Measurements from ENCODE around the gene SH2D3A.
A peak's percentile ranks its signal among the peaks of the same experiment; 100 is the strongest.

Gene SH2D3A

DNA sequence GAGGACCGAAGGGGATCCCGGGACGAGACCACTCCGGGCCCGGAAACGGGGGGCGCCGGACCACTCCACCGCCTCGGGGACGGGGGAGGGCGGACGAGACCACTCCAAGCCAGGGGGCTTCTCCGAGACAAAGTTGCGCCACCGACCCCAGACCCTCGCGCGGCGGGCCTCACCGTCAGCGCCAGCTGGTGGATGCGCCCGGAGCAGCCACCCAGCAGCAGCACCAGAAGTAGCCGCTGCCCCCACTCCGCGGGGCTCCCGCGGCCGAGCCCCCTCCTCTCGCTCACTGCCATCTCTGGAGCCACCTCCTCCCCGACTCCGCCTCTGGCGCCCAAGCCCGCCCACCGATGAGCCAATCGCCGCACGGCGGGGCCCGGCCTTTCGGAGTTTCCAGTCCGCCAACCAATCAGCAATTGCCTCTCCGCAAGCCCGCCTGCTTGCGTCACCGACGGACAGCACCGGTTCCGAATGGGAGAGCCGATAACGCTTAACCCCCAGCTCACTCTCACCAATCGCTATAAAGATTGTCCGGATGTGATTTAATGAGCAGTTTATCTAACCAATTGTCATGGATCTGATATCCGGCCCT lies 29.9 kb downstream of the SH2D3A start, which contains the start of gene GPR108 (continued):
- TF ChIP-seq, protein P1, sequence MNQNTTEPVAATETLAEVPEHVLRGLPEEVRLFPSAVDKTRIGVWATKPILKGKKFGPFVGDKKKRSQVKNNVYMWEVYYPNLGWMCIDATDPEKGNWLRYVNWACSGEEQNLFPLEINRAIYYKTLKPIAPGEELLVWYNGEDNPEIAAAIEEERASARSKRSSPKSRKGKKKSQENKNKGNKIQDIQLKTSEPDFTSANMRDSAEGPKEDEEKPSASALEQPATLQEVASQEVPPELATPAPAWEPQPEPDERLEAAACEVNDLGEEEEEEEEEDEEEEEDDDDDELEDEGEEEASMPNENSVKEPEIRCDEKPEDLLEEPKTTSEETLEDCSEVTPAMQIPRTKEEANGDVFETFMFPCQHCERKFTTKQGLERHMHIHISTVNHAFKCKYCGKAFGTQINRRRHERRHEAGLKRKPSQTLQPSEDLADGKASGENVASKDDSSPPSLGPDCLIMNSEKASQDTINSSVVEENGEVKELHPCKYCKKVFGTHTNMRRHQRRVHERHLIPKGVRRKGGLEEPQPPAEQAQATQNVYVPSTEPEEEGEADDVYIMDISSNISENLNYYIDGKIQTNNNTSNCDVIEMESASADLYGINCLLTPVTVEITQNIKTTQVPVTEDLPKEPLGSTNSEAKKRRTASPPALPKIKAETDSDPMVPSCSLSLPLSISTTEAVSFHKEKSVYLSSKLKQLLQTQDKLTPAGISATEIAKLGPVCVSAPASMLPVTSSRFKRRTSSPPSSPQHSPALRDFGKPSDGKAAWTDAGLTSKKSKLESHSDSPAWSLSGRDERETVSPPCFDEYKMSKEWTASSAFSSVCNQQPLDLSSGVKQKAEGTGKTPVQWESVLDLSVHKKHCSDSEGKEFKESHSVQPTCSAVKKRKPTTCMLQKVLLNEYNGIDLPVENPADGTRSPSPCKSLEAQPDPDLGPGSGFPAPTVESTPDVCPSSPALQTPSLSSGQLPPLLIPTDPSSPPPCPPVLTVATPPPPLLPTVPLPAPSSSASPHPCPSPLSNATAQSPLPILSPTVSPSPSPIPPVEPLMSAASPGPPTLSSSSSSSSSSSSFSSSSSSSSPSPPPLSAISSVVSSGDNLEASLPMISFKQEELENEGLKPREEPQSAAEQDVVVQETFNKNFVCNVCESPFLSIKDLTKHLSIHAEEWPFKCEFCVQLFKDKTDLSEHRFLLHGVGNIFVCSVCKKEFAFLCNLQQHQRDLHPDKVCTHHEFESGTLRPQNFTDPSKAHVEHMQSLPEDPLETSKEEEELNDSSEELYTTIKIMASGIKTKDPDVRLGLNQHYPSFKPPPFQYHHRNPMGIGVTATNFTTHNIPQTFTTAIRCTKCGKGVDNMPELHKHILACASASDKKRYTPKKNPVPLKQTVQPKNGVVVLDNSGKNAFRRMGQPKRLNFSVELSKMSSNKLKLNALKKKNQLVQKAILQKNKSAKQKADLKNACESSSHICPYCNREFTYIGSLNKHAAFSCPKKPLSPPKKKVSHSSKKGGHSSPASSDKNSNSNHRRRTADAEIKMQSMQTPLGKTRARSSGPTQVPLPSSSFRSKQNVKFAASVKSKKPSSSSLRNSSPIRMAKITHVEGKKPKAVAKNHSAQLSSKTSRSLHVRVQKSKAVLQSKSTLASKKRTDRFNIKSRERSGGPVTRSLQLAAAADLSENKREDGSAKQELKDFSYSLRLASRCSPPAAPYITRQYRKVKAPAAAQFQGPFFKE (tag by site-specific recombination; IDR thresholded peaks at IDR 0.05; ENCODE audit: borderline replicate concordance) = no peak
- peak; percentile 90 for TF ChIP-seq ZSCAN30 (tag by site-specific recombination; IDR thresholded peaks at IDR 0.05)
- peak; percentile 94 for TF ChIP-seq ZFP69B (tag by site-specific recombination; IDR thresholded peaks at IDR 0.05)
- no peak for TF ChIP-seq WT1 (tag by site-specific recombination; IDR thresholded peaks at IDR 0.05)
- no peak for TF ChIP-seq ZNF777 (tag by site-specific recombination; IDR thresholded peaks at IDR 0.05; ENCODE audit: borderline replicate concordance)
- TF ChIP-seq IKZF3 (tag by site-specific recombination; IDR thresholded peaks at IDR 0.05) = no peak; the same call in 1 of the 2 replicates
- no peak for TF ChIP-seq ZNF585B (tag by site-specific recombination; IDR thresholded peaks at IDR 0.05)
- TF ChIP-seq, protein P2, sequence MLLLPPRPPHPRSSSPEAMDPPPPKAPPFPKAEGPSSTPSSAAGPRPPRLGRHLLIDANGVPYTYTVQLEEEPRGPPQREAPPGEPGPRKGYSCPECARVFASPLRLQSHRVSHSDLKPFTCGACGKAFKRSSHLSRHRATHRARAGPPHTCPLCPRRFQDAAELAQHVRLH (tag by site-specific recombination; IDR thresholded peaks at IDR 0.05) = 0 out of 2 replicates have a peak, but pooled peaks have one; percentile 49
- TF ChIP-seq PRDM1 (tag by site-specific recombination; IDR thresholded peaks at IDR 0.05) = no peak
- TF ChIP-seq, protein P3, sequence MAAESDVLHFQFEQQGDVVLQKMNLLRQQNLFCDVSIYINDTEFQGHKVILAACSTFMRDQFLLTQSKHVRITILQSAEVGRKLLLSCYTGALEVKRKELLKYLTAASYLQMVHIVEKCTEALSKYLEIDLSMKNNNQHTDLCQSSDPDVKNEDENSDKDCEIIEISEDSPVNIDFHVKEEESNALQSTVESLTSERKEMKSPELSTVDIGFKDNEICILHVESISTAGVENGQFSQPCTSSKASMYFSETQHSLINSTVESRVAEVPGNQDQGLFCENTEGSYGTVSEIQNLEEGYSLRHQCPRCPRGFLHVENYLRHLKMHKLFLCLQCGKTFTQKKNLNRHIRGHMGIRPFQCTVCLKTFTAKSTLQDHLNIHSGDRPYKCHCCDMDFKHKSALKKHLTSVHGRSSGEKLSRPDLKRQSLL (tag by site-specific recombination; IDR thresholded peaks at IDR 0.05) = no peak; the same call in 1 of the 2 replicates
- TF ChIP-seq, protein P4, sequence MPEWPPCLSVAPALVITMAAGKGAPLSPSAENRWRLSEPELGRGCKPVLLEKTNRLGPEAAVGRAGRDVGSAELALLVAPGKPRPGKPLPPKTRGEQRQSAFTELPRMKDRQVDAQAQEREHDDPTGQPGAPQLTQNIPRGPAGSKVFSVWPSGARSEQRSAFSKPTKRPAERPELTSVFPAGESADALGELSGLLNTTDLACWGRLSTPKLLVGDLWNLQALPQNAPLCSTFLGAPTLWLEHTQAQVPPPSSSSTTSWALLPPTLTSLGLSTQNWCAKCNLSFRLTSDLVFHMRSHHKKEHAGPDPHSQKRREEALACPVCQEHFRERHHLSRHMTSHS (tag by site-specific recombination; IDR thresholded peaks at IDR 0.05) = no peak
- no peak for TF ChIP-seq ZNF549 (tag by site-specific recombination; IDR thresholded peaks at IDR 0.05)
- TF ChIP-seq, protein P5, sequence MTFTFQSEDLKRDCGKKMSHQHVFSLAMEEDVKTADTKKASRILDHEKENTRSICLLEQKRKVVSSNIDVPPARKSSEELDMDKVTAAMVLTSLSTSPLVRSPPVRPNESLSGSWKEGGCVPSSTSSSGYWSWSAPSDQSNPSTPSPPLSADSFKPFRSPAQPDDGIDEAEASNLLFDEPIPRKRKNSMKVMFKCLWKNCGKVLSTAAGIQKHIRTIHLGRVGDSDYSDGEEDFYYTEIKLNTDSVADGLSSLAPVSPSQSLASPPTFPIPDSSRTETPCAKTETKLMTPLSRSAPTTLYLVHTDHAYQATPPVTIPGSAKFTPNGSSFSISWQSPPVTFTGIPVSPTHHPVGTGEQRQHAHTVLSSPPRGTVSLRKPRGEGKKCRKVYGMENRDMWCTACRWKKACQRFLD (tag by site-specific recombination; IDR thresholded peaks at IDR 0.05) = no peak
- TF ChIP-seq ZNF707 (tag by site-specific recombination; IDR thresholded peaks at IDR 0.05) = no peak
- no peak for TF ChIP-seq ZNF138 (tag by site-specific recombination; IDR thresholded peaks at IDR 0.05; ENCODE audit: borderline replicate concordance)
- no peak for TF ChIP-seq OVOL3 (tag by site-specific recombination; IDR thresholded peaks at IDR 0.05)
- TF ChIP-seq, protein P6, sequence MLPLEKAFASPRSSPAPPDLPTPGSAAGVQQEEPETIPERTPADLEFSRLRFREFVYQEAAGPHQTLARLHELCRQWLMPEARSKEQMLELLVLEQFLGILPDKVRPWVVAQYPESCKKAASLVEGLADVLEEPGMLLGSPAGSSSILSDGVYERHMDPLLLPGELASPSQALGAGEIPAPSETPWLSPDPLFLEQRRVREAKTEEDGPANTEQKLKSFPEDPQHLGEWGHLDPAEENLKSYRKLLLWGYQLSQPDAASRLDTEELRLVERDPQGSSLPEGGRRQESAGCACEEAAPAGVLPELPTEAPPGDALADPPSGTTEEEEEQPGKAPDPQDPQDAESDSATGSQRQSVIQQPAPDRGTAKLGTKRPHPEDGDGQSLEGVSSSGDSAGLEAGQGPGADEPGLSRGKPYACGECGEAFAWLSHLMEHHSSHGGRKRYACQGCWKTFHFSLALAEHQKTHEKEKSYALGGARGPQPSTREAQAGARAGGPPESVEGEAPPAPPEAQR (tag by site-specific recombination; IDR thresholded peaks at IDR 0.05) = no peak
- TF ChIP-seq, protein P7, sequence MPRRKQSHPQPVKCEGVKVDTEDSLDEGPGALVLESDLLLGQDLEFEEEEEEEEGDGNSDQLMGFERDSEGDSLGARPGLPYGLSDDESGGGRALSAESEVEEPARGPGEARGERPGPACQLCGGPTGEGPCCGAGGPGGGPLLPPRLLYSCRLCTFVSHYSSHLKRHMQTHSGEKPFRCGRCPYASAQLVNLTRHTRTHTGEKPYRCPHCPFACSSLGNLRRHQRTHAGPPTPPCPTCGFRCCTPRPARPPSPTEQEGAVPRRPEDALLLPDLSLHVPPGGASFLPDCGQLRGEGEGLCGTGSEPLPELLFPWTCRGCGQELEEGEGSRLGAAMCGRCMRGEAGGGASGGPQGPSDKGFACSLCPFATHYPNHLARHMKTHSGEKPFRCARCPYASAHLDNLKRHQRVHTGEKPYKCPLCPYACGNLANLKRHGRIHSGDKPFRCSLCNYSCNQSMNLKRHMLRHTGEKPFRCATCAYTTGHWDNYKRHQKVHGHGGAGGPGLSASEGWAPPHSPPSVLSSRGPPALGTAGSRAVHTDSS (tag by site-specific recombination; IDR thresholded peaks at IDR 0.05) = no peak
- no peak for TF ChIP-seq ZNF202 (tag by site-specific recombination; IDR thresholded peaks at IDR 0.05; ENCODE audit: borderline replicate concordance)
- peak; percentile 89 for TF ChIP-seq ZSCAN23 (tag by site-specific recombination; IDR thresholded peaks at IDR 0.05)
- TF ChIP-seq, protein P8, sequence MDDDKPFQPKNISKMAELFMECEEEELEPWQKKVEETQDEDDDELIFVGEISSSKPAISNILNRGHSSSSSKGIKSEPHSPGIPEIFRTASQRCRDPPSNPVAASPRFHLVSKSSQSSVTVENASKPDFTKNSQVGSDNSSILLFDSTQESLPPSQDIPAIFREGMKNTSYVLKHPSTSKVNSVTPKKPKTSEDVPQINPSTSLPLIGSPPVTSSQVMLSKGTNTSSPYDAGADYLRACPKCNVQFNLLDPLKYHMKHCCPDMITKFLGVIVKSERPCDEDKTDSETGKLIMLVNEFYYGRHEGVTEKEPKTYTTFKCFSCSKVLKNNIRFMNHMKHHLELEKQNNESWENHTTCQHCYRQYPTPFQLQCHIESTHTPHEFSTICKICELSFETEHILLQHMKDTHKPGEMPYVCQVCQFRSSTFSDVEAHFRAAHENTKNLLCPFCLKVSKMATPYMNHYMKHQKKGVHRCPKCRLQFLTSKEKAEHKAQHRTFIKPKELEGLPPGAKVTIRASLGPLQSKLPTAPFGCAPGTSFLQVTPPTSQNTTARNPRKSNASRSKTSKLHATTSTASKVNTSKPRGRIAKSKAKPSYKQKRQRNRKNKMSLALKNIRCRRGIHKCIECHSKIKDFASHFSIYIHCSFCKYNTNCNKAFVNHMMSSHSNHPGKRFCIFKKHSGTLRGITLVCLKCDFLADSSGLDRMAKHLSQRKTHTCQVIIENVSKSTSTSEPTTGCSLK (tag by site-specific recombination; IDR thresholded peaks at IDR 0.05) = no peak
- no peak for TF ChIP-seq ZNF600 (tag by site-specific recombination; IDR thresholded peaks at IDR 0.05)
- TF ChIP-seq ZNF146 (tag by site-specific recombination; IDR thresholded peaks at IDR 0.05) = peak; percentile 45; the same call in 1 of the 2 replicates
- TF ChIP-seq ZNF239 (tag by site-specific recombination; IDR thresholded peaks at IDR 0.05) = no peak
- TF ChIP-seq ZNF19 (tag by site-specific recombination; IDR thresholded peaks at IDR 0.05; ENCODE audit: low read depth) = no peak

All from HEK293 (cell line).